ENCODE data around the gene SYPL1.

Gene SYPL1

GRCh38 chr7:106153891-106154449 lies 41.9 kb upstream of the SYPL1 start:
- H3K9me3 ChIP-seq (ENCODE audit: control insufficient read depth, insufficient read depth, low read depth, low read length) = no peaks in the 10 kb centered on the region
- POLR2A ChIA-PET = no interaction called here
- CTCF ChIA-PET = interaction anchor here (0.6 to 6.4 kb wide), 47 partner anchors 10 to 1662 kb away, joined by 3 to 144 read pairs (median 5); no protein-coding TSS in a partner anchor
- no peak overlapping the region for H3K27ac ChIP-seq (ENCODE audit: extremely low read depth, low read depth, low read length)
- no peak overlapping the region for H3K4me3 ChIP-seq (ENCODE audit: low read depth, low read length)
- no peaks in the 10 kb centered on the region for H3K4me1 ChIP-seq (ENCODE audit: control insufficient read depth, insufficient read depth, low read length)
- no peaks in the 10 kb centered on the region for H3K36me3 ChIP-seq (ENCODE audit: control insufficient read depth in 2 of 2, insufficient read depth in 1 of 2, low read length in 2 of 2)
- no peak for TF ChIP-seq ZNF704 (tag by site-specific recombination; IDR thresholded peaks at IDR 0.05)
- TF ChIP-seq, protein P1, sequence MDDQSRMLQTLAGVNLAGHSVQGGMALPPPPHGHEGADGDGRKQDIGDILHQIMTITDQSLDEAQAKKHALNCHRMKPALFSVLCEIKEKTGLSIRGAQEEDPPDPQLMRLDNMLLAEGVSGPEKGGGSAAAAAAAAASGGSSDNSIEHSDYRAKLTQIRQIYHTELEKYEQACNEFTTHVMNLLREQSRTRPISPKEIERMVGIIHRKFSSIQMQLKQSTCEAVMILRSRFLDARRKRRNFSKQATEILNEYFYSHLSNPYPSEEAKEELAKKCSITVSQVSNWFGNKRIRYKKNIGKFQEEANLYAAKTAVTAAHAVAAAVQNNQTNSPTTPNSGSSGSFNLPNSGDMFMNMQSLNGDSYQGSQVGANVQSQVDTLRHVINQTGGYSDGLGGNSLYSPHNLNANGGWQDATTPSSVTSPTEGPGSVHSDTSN (CRISPR knock-in tag; IDR thresholded peaks at IDR 0.05) = no peak
- no peak for TF ChIP-seq EGR2 (tag by site-specific recombination; IDR thresholded peaks at IDR 0.05; ENCODE audit: low read depth)
- TF ChIP-seq GLIS2 (tag by site-specific recombination; IDR thresholded peaks at IDR 0.05) = no peak
- no peak for TF ChIP-seq ZNF133 (tag by site-specific recombination; IDR thresholded peaks at IDR 0.05)
- no peak for TF ChIP-seq ZNF623 (tag by site-specific recombination; IDR thresholded peaks at IDR 0.05)
- no peak for TF ChIP-seq ZNF596 (tag by site-specific recombination; IDR thresholded peaks at IDR 0.05)
- TF ChIP-seq, protein P2, sequence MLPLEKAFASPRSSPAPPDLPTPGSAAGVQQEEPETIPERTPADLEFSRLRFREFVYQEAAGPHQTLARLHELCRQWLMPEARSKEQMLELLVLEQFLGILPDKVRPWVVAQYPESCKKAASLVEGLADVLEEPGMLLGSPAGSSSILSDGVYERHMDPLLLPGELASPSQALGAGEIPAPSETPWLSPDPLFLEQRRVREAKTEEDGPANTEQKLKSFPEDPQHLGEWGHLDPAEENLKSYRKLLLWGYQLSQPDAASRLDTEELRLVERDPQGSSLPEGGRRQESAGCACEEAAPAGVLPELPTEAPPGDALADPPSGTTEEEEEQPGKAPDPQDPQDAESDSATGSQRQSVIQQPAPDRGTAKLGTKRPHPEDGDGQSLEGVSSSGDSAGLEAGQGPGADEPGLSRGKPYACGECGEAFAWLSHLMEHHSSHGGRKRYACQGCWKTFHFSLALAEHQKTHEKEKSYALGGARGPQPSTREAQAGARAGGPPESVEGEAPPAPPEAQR (tag by site-specific recombination; IDR thresholded peaks at IDR 0.05) = no peak
- no peak for TF ChIP-seq ZNF639 (tag by site-specific recombination; IDR thresholded peaks at IDR 0.05)
- TF ChIP-seq ZNF777 (tag by site-specific recombination; IDR thresholded peaks at IDR 0.05; ENCODE audit: borderline replicate concordance) = no peak
- no peak for TF ChIP-seq ZBTB26 (tag by site-specific recombination; optimal IDR thresholded peaks at IDR 0.05)
- TF ChIP-seq ZNF660 (tag by site-specific recombination; IDR thresholded peaks at IDR 0.05) = peak; percentile 61
- no peak for TF ChIP-seq ZNF350 (tag by site-specific recombination; IDR thresholded peaks at IDR 0.05)
- no peak for TF ChIP-seq ZNF416 (tag by site-specific recombination; IDR thresholded peaks at IDR 0.05)
- no peak for TF ChIP-seq ZBTB48 (tag by site-specific recombination; IDR thresholded peaks at IDR 0.05)
- TF ChIP-seq, protein P3, sequence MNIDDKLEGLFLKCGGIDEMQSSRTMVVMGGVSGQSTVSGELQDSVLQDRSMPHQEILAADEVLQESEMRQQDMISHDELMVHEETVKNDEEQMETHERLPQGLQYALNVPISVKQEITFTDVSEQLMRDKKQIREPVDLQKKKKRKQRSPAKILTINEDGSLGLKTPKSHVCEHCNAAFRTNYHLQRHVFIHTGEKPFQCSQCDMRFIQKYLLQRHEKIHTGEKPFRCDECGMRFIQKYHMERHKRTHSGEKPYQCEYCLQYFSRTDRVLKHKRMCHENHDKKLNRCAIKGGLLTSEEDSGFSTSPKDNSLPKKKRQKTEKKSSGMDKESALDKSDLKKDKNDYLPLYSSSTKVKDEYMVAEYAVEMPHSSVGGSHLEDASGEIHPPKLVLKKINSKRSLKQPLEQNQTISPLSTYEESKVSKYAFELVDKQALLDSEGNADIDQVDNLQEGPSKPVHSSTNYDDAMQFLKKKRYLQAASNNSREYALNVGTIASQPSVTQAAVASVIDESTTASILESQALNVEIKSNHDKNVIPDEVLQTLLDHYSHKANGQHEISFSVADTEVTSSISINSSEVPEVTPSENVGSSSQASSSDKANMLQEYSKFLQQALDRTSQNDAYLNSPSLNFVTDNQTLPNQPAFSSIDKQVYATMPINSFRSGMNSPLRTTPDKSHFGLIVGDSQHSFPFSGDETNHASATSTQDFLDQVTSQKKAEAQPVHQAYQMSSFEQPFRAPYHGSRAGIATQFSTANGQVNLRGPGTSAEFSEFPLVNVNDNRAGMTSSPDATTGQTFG (tag by site-specific recombination; IDR thresholded peaks at IDR 0.05; ENCODE audit: borderline replicate concordance) = no peak
- TF ChIP-seq SALL2 (tag by site-specific recombination; IDR thresholded peaks at IDR 0.05; ENCODE audit: borderline replicate concordance) = no peak
- TF ChIP-seq, protein P4, sequence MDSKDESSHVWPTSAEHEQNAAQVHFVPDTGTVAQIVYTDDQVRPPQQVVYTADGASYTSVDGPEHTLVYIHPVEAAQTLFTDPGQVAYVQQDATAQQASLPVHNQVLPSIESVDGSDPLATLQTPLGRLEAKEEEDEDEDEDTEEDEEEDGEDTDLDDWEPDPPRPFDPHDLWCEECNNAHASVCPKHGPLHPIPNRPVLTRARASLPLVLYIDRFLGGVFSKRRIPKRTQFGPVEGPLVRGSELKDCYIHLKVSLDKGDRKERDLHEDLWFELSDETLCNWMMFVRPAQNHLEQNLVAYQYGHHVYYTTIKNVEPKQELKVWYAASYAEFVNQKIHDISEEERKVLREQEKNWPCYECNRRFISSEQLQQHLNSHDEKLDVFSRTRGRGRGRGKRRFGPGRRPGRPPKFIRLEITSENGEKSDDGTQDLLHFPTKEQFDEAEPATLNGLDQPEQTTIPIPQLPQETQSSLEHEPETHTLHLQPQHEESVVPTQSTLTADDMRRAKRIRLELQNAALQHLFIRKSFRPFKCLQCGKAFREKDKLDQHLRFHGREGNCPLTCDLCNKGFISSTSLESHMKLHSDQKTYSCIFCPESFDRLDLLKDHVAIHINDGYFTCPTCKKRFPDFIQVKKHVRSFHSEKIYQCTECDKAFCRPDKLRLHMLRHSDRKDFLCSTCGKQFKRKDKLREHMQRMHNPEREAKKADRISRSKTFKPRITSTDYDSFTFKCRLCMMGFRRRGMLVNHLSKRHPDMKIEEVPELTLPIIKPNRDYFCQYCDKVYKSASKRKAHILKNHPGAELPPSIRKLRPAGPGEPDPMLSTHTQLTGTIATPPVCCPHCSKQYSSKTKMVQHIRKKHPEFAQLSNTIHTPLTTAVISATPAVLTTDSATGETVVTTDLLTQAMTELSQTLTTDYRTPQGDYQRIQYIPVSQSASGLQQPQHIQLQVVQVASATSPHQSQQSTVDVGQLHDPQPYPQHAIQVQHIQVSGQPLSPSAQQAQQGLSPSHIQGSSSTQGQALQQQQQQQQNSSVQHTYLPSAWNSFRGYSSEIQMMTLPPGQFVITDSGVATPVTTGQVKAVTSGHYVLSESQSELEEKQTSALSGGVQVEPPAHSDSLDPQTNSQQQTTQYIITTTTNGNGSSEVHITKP (tag by site-specific recombination; IDR thresholded peaks at IDR 0.05) = no peak
- peak; percentile 56; the same call in 1 of the 2 replicates for TF ChIP-seq ZNF561 (tag by site-specific recombination; IDR thresholded peaks at IDR 0.05; ENCODE audit: borderline replicate concordance)

Measured in HEK293 (cell line).